Spinal cord (tissue), 10 donors: ENCODE data around the gene TOMM6. TPM values are rescaled to one million over a fixed set of nuclear protein-coding genes. Genes with fewer than 3 reads are reported as not detected.

Experiments
- DNase-seq, 6 donors: peaks; one replicate each; pipeline versions ENCODE4 v3.0.0 to v3.0.0-alpha.2; 2013 to 2015; ENCODE audit warnings: low spot score in 6 of 6, low read depth in 4 of 6
- H3K27ac ChIP-seq: one replicate; pipeline ENCODE4 v1.5.1; 2013; ENCODE audit warnings: low read depth, low read length, control low read depth
- H3K27me3 ChIP-seq: one replicate; pipeline ENCODE4 v1.6.1; 2013; ENCODE audit warnings: low read length; ENCODE audit not compliant: control insufficient read depth, insufficient read depth
- H3K36me3 ChIP-seq: one replicate; pipeline ENCODE4 v1.6.1; 2013; ENCODE audit warnings: low read length; ENCODE audit not compliant: control insufficient read depth, insufficient read depth
- H3K4me1 ChIP-seq: one replicate; pipeline ENCODE4 v1.6.1; 2013; ENCODE audit warnings: low read length; ENCODE audit not compliant: control insufficient read depth, insufficient read depth
- H3K4me3 ChIP-seq: one replicate; pipeline ENCODE4 v1.5.1; 2013; ENCODE audit warnings: low read depth, low read length, control low read depth
- H3K9me3 ChIP-seq: one replicate; pipeline ENCODE4 v1.6.1; 2013; ENCODE audit warnings: low read length; ENCODE audit not compliant: control insufficient read depth, insufficient read depth
- WGBS: methylation state at CpG from one replicate; pipeline ENCODE4 v1.1.5; 2013; ENCODE audit warnings: missing lambda C conversion rate; ENCODE audit not compliant: insufficient coverage; 5-methylcytosine and 5-hydroxymethylcytosine counted together
- polyA plus RNA-seq, 2 donors: library from polyadenylated mRNA; unstranded; fragments of 120-200 nt; gene quantifications; one replicate each; pipeline ENCODE4 v1.2.1, GENCODE V29; 2013; ENCODE audit not compliant: insufficient read length in 2 of 2
- total RNA-seq, 2 donors: library from RNA; depleted of rRNA in 1 of 2; stranded (reverse); fragments of 120-200 nt in 1 of 2; fragments of >200 nt in 1 of 2; gene quantifications; one replicate each; pipeline versions ENCODE4 v1.2.3 to v1.2.4, GENCODE V29; 2013 to 2014
- donor health status: healthy.

Gene TOMM6
- total and polyA plus RNA-seq, 4 donors = 42.5 to 161 (median 142) TPM

GRCh38 chr6:41747256-41748101, 40.0 kb upstream of the TOMM6 start, which contains the start of gene PGC:
TSS of gene PGC (minus strand) at chr6:41747397. CDS start at chr6:41747334, 63 bp downstream.
- H3K4me1 ChIP-seq = no peaks in the 10 kb centered on the region
- no peaks in the 10 kb centered on the region for H3K36me3 ChIP-seq
- no peak for DNase-seq
- H3K4me3 ChIP-seq = no peak within 1 kb of the TSS
- WGBS = 91% methylated on average over 11 of the region's 15 CpGs
- no peaks in the 10 kb centered on the region for H3K9me3 ChIP-seq
- no peaks in the 10 kb centered on the region for H3K27me3 ChIP-seq
- no peak within 1 kb of the TSS for H3K27ac ChIP-seq

- DNase-seq = no peak
- Histone ChIP-seq H3K4me3 (no peak overlapping the region), H3K36me3 (no peaks in the 10 kb centered on the region), H3K4me1 (no peaks in the 10 kb centered on the region), H3K27me3 (no peaks in the 10 kb centered on the region), H3K27ac (no peak overlapping the region), H3K9me3 (no peaks in the 10 kb centered on the region)
- WGBS = 97% methylated on average over 6 of the region's 6 CpGs
Measured at GRCh38 chr6:41748102-41748477, 39.4 kb upstream of the TOMM6 start.

GRCh38 chr6:41748542-41748941, 39.0 kb upstream of the TOMM6 start:
- Histone ChIP-seq H3K36me3 (no peaks in the 10 kb centered on the region), H3K9me3 (no peaks in the 10 kb centered on the region), H3K4me3 (no peak overlapping the region), H3K4me1 (no peaks in the 10 kb centered on the region), H3K27me3 (no peaks in the 10 kb centered on the region), H3K27ac (no peak overlapping the region)
- no peak for DNase-seq
- WGBS = 93% methylated on average over 3 of the region's 3 CpGs

GRCh38 chr6:41750374-41750773, 37.1 kb upstream of the TOMM6 start:
- DNase-seq = no peak
- Histone ChIP-seq H3K27ac (no peak overlapping the region), H3K36me3 (no peaks in the 10 kb centered on the region), H3K27me3 (no peaks in the 10 kb centered on the region), H3K4me3 (no peak overlapping the region), H3K4me1 (no peaks in the 10 kb centered on the region), H3K9me3 (no peaks in the 10 kb centered on the region)
- 100% methylated on average over 1 of the region's 3 CpGs for WGBS

GRCh38 chr6:41755895-41756294, 31.6 kb upstream of the TOMM6 start:
- WGBS = 77% methylated on average over 4 of the region's 4 CpGs
- H3K36me3 ChIP-seq = no peaks in the 10 kb centered on the region
- no peak overlapping the region for H3K27ac ChIP-seq
- H3K27me3 ChIP-seq = no peaks in the 10 kb centered on the region
- H3K9me3 ChIP-seq = no peaks in the 10 kb centered on the region
- no peak overlapping the region for H3K4me3 ChIP-seq
- H3K4me1 ChIP-seq = peaks cover 7% of the 10 kb centered on the region
- DNase-seq = no peak

DNA sequence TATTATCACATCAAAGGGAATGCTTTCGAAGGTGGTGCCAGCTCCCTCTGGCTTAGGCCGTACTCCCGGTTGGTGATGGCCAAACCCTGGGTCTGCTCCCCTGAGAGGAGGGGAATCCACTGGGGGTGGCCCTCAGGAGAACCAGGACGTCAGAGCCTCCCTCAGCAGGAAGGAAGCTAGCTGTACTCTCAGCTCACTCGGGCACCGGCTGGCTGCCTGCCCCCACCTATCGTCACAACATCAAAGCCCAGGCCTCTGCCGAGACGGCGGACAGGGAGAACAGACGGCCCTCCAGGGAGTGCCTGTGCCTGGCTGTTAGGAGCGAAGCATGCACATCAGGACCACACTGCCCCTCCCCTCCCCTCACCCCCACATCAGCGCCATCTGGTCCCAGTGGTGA, 31.1 kb upstream of the TOMM6 start:
- Histone ChIP-seq H3K36me3 (no peaks in the 10 kb centered on the region), H3K4me1 (peaks cover 7% of the 10 kb centered on the region), H3K4me3 (no peak overlapping the region), H3K27me3 (no peaks in the 10 kb centered on the region), H3K9me3 (no peaks in the 10 kb centered on the region), H3K27ac (no peak overlapping the region)
- DNase-seq = no peak
- WGBS = 41% methylated on average over 10 of the region's 13 CpGs

GRCh38 chr6:41757271-41757670, 30.2 kb upstream of the TOMM6 start:
- H3K4me3 ChIP-seq = no peak overlapping the region
- 93% methylated on average over 4 of the region's 6 CpGs for WGBS
- H3K9me3 ChIP-seq = no peaks in the 10 kb centered on the region

GRCh38 chr6:41757931-41758640, 29.4 kb upstream of the TOMM6 start:
- Histone ChIP-seq H3K9me3 (no peaks in the 10 kb centered on the region), H3K27ac (no peak overlapping the region), H3K4me3 (no peak overlapping the region), H3K27me3 (no peaks in the 10 kb centered on the region), H3K4me1 (peaks cover 7% of the 10 kb centered on the region), H3K36me3 (no peaks in the 10 kb centered on the region)
- 85% methylated on average over 6 of the region's 8 CpGs for WGBS
- DNase-seq = no peak

More at GRCh38 chr6:41757271-41757670, 30.2 kb upstream of the TOMM6 start:
- H3K27ac ChIP-seq = no peak overlapping the region
- no peak for DNase-seq
- H3K36me3 ChIP-seq = no peaks in the 10 kb centered on the region
- peaks cover 7% of the 10 kb centered on the region for H3K4me1 ChIP-seq
- H3K27me3 ChIP-seq = no peaks in the 10 kb centered on the region

GRCh38 chr6:41758641-41759035, 28.9 kb upstream of the TOMM6 start:
- H3K36me3 ChIP-seq = no peaks in the 10 kb centered on the region
- no peak overlapping the region for H3K4me3 ChIP-seq
- WGBS = 91% methylated on average over 6 of the region's 6 CpGs
- H3K9me3 ChIP-seq = no peaks in the 10 kb centered on the region
- H3K27ac ChIP-seq = no peak overlapping the region
- peaks cover 7% of the 10 kb centered on the region for H3K4me1 ChIP-seq
- no peak for DNase-seq
- H3K27me3 ChIP-seq = no peaks in the 10 kb centered on the region
